Bronchial epithelial cell (primary cell): ENCODE measurements around the gene UNC5A. TPM values are rescaled to one million over a fixed set of nuclear protein-coding genes. Genes with fewer than 3 reads are reported as not detected.

ENCODE experiments used
- DNase-seq: peaks from one replicate; pipeline ENCODE4 v3.0.0-alpha.2; 2010; ENCODE audit warnings: low read depth
- FAIRE-seq: peaks from 2 replicates; lab custom pipeline; 2011; peaks lifted over from hg19 to GRCh38; lab: Jason Lieb, UNC
- H3K27me3 ChIP-seq: 2 replicates; pipeline ENCODE4 v1.5.1; 2011; ENCODE audit warnings: low read length; ENCODE audit not compliant: control insufficient read depth, insufficient read depth
- H3K36me3 ChIP-seq: 2 replicates; pipeline ENCODE4 v1.5.1; 2011; ENCODE audit warnings: low read length; ENCODE audit not compliant: control insufficient read depth, insufficient read depth
- H3K4me3 ChIP-seq: 2 replicates; pipeline ENCODE4 v1.5.1; 2011; ENCODE audit warnings: mild to moderate bottlenecking, low read depth, low read length, control low read depth
- total RNA-seq: library from RNA; depleted of rRNA; stranded (reverse); fragments of >200 nt; gene quantifications from 2 replicates; pipeline ENCODE4 v1.2.1, GENCODE V29; 2014
- TF ChIP-seq, protein P1 (sequence below): IDR thresholded peaks from 2 replicates; pipeline ENCODE4 v1.5.1; 2011; ENCODE audit warnings: mild to moderate bottlenecking, moderate library complexity, low read length, control low read depth, inconsistent platforms; ENCODE audit not compliant: insufficient read depth, severe bottlenecking

Gene UNC5A
- total RNA-seq, 1 donor from 2014 or later, result not detected

DNA sequence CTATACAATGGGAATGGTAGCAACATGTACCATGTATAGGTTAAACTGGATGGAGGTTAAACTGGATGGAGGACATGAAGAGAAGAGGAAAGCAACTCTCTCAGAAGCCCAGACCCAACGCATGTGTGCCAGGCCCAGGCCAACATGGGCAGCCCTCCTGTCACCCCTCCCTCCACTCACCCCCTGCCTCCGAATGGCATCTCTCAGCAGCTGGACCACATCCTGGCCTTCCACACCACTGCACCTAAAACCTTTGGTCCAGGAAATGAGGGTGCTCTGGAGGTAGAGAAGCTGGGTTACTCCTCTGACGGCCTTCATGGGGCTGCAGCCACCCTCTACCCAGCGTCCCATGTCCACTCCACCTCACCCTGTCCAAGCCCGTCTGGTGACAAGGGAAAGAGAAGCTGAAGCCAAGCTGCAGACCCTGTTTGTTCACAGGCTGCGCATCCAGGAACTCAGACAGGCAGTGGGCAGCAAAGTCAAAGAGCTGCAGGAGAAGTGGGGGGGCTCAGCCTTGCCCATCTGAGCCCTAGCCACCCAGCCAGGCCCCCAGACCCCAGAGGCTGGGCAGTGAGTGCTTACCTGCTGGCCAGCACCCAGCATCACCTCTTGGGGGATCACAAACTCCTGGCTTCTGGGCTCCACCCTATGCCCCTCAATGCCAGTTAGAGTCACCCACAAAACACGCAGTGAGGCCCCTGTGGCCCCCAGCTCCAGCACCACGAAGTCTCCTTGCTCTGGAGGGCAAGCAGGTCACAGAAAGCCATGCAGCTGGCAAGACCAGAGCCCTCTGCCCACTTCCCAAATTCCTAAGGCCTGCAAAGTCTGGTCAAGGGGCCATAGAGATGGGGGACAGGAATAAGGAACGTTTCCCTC lies 80.3 kb downstream of the UNC5A start:
- FAIRE-seq (no peak), DNase-seq (no peak)
- H3K27me3 ChIP-seq, result no peaks in the 10 kb centered on the region
- H3K36me3 ChIP-seq, result no peaks in the 10 kb centered on the region
- no peak overlapping the region for H3K4me3 ChIP-seq
- TF ChIP-seq, protein P1, sequence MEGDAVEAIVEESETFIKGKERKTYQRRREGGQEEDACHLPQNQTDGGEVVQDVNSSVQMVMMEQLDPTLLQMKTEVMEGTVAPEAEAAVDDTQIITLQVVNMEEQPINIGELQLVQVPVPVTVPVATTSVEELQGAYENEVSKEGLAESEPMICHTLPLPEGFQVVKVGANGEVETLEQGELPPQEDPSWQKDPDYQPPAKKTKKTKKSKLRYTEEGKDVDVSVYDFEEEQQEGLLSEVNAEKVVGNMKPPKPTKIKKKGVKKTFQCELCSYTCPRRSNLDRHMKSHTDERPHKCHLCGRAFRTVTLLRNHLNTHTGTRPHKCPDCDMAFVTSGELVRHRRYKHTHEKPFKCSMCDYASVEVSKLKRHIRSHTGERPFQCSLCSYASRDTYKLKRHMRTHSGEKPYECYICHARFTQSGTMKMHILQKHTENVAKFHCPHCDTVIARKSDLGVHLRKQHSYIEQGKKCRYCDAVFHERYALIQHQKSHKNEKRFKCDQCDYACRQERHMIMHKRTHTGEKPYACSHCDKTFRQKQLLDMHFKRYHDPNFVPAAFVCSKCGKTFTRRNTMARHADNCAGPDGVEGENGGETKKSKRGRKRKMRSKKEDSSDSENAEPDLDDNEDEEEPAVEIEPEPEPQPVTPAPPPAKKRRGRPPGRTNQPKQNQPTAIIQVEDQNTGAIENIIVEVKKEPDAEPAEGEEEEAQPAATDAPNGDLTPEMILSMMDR, result no peak

- FAIRE-seq, result no peak
Observed at GRCh38 chr5:176891331-176891958, 81.1 kb downstream of the UNC5A start.

GRCh38 chr5:176892663-176893062 lies 82.3 kb downstream of the UNC5A start:
- TF ChIP-seq, protein P1, result no peak
- FAIRE-seq (peak; percentile 50), DNase-seq (no peak)
- Histone ChIP-seq H3K27me3 (no peaks in the 10 kb centered on the region), H3K36me3 (no peaks in the 10 kb centered on the region), H3K4me3 (no peak overlapping the region)

More at GRCh38 chr5:176891331-176891958, 81.1 kb downstream of the UNC5A start:
- Histone ChIP-seq H3K27me3 (no peaks in the 10 kb centered on the region), H3K36me3 (no peaks in the 10 kb centered on the region), H3K4me3 (no peak overlapping the region)
- DNase-seq, result no peak
- TF ChIP-seq, protein P1, result no peak

GRCh38 chr5:176894298-176894697 lies 83.9 kb downstream of the UNC5A start:
- TF ChIP-seq, protein P1, result no peak
- FAIRE-seq (no peak), DNase-seq (no peak)
- Histone ChIP-seq H3K27me3 (no peaks in the 10 kb centered on the region), H3K4me3 (no peak overlapping the region), H3K36me3 (no peaks in the 10 kb centered on the region)

- FAIRE-seq (no peak), DNase-seq (no peak)
- TF ChIP-seq, protein P1, result no peak
- Histone ChIP-seq H3K36me3 (no peaks in the 10 kb centered on the region), H3K27me3 (no peaks in the 10 kb centered on the region), H3K4me3 (no peak overlapping the region)
Observed at GRCh38 chr5:176895831-176896230, 85.5 kb downstream of the UNC5A start.
